Measurements from ENCODE around the gene LRCH2.

DNA sequence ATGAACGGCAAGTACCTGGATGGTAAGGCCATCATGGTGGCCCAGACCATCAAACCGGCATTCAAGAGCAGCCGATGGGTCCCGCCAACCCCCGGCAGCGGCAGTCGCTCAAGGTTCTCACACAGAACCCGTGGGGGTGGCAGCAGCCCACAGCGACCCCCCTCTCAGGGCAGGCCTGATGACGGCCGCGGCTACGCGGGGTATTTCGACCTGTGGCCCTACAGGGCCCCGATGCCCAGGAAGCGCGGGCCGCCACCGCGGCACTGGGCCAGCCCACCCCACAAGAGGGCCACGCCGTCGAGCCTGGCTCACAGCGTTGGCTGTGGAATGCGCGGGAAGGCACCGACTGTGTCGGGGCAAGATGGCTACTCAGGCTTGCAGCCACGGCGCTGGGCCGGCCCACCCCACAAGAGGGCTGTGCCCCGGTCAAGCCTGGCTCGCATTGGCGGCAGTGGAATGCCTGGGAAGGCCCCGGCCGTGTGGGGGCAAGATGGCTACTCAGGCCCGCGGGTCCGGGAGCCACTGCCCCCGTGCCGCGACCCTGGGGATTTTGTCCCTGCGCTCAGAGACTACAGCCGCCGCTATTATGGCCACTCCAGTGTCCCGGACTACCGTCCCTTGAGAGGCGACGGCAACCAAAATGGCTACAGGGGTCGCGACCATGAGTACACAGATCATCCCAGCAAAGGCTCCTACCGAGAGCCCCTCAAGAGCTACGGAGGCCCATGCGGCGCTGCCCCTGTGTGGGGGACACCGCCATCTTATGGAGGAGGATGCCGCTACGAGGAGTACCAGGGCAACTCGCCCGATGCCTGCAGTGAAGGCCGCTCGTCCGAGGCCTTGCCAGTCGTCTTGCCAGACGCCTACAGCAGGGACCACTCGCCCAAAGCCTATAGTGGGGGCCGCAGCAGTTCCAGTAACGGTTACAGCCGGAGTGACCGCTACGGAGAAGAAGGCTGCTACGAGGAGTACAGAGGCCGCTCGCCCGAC, 44.0 kb downstream of the LRCH2 start:
- TF ChIP-seq, protein P1, sequence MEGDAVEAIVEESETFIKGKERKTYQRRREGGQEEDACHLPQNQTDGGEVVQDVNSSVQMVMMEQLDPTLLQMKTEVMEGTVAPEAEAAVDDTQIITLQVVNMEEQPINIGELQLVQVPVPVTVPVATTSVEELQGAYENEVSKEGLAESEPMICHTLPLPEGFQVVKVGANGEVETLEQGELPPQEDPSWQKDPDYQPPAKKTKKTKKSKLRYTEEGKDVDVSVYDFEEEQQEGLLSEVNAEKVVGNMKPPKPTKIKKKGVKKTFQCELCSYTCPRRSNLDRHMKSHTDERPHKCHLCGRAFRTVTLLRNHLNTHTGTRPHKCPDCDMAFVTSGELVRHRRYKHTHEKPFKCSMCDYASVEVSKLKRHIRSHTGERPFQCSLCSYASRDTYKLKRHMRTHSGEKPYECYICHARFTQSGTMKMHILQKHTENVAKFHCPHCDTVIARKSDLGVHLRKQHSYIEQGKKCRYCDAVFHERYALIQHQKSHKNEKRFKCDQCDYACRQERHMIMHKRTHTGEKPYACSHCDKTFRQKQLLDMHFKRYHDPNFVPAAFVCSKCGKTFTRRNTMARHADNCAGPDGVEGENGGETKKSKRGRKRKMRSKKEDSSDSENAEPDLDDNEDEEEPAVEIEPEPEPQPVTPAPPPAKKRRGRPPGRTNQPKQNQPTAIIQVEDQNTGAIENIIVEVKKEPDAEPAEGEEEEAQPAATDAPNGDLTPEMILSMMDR (IDR thresholded peaks at IDR 0.05) = no peak
- TF ChIP-seq POLR2A (IDR thresholded peaks at IDR 0.05) = no peak

All from tibial nerve (tissue), 3 donors.